GM12873 (cell line): ENCODE data around the gene RNASEH2A.

Experiments
- TF ChIP-seq, protein P1 (sequence below): IDR thresholded peaks from 2 replicates; pipeline ENCODE4 v1.5.1; 2012; ENCODE audit warnings: low read depth, mild to moderate bottlenecking, moderate library complexity, low read length, control low read depth; ENCODE audit not compliant: insufficient read depth; ENCODE audit errors: missing control alignments

Gene RNASEH2A

GRCh38 chr19:12767666-12768065 is 38.7 kb upstream of the RNASEH2A start:
- TF ChIP-seq, protein P1, sequence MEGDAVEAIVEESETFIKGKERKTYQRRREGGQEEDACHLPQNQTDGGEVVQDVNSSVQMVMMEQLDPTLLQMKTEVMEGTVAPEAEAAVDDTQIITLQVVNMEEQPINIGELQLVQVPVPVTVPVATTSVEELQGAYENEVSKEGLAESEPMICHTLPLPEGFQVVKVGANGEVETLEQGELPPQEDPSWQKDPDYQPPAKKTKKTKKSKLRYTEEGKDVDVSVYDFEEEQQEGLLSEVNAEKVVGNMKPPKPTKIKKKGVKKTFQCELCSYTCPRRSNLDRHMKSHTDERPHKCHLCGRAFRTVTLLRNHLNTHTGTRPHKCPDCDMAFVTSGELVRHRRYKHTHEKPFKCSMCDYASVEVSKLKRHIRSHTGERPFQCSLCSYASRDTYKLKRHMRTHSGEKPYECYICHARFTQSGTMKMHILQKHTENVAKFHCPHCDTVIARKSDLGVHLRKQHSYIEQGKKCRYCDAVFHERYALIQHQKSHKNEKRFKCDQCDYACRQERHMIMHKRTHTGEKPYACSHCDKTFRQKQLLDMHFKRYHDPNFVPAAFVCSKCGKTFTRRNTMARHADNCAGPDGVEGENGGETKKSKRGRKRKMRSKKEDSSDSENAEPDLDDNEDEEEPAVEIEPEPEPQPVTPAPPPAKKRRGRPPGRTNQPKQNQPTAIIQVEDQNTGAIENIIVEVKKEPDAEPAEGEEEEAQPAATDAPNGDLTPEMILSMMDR: no peak

DNA sequence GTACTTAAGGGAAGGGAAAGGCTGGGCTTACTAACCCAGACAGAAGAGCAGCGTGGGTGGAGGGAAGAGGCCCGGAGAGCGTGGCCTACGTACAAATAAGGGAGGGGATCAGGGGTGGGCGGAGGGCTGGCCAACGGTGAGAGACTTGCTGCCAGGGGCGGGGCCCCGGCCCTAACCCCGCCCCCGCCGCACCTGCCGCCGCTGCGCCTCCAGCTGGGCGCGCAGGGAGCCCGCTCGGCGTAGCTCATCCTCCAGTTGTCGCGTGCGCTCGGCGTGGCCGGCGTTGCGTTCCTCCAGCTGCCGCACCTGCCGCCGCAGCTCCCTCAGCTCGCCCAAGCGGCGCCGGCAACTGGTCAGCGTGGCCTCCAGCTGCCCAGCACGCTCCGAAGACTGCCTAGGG is 36.7 kb upstream of the RNASEH2A start:
- TF ChIP-seq, protein P1: no peak

- TF ChIP-seq, protein P1: no peak
Observed at GRCh38 chr19:12770922-12771321, 35.5 kb upstream of the RNASEH2A start.

- TF ChIP-seq, protein P1: no peak
Observed at GRCh38 chr19:12772323-12772722, 34.1 kb upstream of the RNASEH2A start.

GRCh38 chr19:12773571-12773970 is 32.8 kb upstream of the RNASEH2A start:
- TF ChIP-seq, protein P1: peak; percentile 26

DNA sequence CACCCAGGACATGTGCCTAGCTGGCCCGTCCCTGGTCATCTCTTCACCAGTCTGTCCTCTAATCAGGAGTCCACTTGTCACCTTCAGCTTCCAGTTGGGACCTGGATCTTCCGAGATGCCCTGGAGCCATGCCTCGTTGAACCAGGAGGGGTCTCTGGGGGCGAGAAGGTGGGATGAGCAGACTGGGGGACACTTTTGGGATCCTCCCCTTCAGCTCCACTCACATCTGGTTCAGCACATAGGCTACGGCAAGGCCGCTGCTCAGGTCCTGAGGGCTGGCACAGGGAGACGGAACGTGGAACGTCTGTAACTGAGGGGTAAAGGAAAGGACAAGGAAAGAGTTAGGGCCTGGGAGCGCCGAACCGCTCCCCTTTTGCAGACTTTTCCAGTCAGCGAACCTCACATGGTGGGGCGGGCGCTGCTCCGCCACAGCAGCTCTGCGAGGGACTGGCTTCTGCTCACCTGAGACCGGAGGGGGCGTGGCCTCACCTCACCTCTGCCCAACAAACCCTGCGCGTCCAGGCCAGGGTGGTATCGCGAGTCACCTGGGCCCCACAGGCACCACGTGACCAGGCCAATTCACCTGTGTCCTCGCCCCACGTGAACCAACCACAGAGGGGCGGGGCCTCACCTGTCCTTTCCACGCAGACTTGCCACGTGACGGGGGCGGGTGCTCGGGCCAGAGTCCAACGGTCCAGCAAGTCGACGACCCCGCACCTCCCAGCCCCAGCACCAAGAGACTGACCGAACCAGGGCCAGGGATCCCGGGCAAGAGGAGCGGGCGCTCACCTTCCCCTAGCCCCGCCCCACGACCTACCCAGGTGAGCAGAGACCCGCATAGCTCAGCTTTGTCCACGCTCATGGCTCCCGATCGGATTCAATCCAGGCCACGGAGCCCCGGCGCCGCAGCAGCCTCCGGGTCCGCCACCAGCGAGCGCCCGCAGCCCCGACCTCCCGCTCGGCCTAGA is 31.5 kb upstream of the RNASEH2A start, which contains the start of gene HOOK2:
HOOK2 (minus strand) TSS at position 965 of the 968 bp plus-strand sequence; CDS start at position 862, 103 bp downstream.
- TF ChIP-seq, protein P1: no peak

- TF ChIP-seq, protein P1: peak; percentile 85
Observed at GRCh38 chr19:12777217-12778016, 29.0 kb upstream of the RNASEH2A start.
